HCT116 (cell line): Measurements from ENCODE around the gene MYO1B. TPM values are rescaled to one million over a fixed set of nuclear protein-coding genes. Genes with fewer than 3 reads are reported as not detected.

ENCODE experiments used
- ATAC-seq: fragments of 200-7000 bp; cut with Tn5 transposase; 2 replicates; pipeline ENCODE4 v1.9.1; 2020; ENCODE audit warnings: mild to moderate bottlenecking, moderate library complexity
- BruUV-seq: library from RNA; stranded (reverse); fragments of 400-500 nt; replicated peaks from 2 replicates; lab custom pipeline; 2021; lab: Mats Ljungman, UMichigan
- CTCF ChIA-PET: fragments of 300-600 bp; sonication (Branson Sonifier 250); formaldehyde crosslinking; loops from one replicate; lab custom pipeline; 2021; ENCODE audit warnings: antibody characterized with exemption; lab: Charles Lee
- POLR2A ChIA-PET: fragments of 300-600, 350-600 bp; sonication (Branson Sonifier 250); formaldehyde crosslinking; loops from one replicate; lab custom pipeline; 2021; ENCODE audit warnings: antibody characterized with exemption; lab: Charles Lee
- RAD21 ChIA-PET, 2 experiments: fragments of 300-600 bp; sonication (Branson Sonifier 250); formaldehyde crosslinking; loops; one replicate each; lab custom pipeline; 2023; ENCODE audit warnings: low total read pairs in 2 of 2; ENCODE audit not compliant: uncharacterized antibody in 2 of 2, unreplicated experiment in 2 of 2, low non-redundant PET in 1 of 2; lab: Charles Lee
- DNase-seq: peaks from one replicate; pipeline ENCODE4 v3.0.0-alpha.2; 2010; ENCODE audit warnings: low read depth, low spot score
- H2AFZ ChIP-seq: fragments of 200-600 bp; shearing (Covaris generic), sonication (generic); 2 replicates; pipeline ENCODE4 v1.6.1; 2017; ENCODE audit warnings: low read depth, mixed run types, mixed read lengths, antibody characterized with exemption, low read length; ENCODE audit not compliant: poor library complexity, severe bottlenecking
- H3K27ac ChIP-seq: 2 replicates; pipeline ENCODE4 v1.5.1; 2012; ENCODE audit warnings: low read depth, low read length
- H3K27me3 ChIP-seq: fragments of 200-600 bp; sonication (generic); 2 replicates; pipeline ENCODE4 v1.6.1; 2016; ENCODE audit warnings: mixed run types, low read length, mixed read lengths; ENCODE audit not compliant: insufficient read depth
- H3K36me3 ChIP-seq, 2 experiments: fragments of 200-500 bp in 1 of 2; fragments of 200-600 bp in 1 of 2; sonication (Bioruptor generic) in 1 of 2; sonication (generic) in 1 of 2; 2 replicates each; pipeline versions ENCODE4 v1.5.1 to v1.6.1; 2014 to 2016; ENCODE audit warnings: low read length in 2 of 2, inconsistent platforms in 1 of 2, mixed read lengths in 1 of 2, mixed run types in 1 of 2; ENCODE audit not compliant: insufficient read depth in 2 of 2, control insufficient read depth in 1 of 2
- H3K4me1 ChIP-seq, 2 experiments: fragments of 200-600 bp in 1 of 2; sonication (generic) in 1 of 2; 2 replicates each; pipeline versions ENCODE4 v1.5.1 to v1.6.1; 2012 to 2017; ENCODE audit warnings: low read length in 2 of 2, inconsistent platforms in 1 of 2, mild to moderate bottlenecking in 1 of 2, mixed read lengths in 1 of 2, mixed run types in 1 of 2, moderate library complexity in 1 of 2; ENCODE audit not compliant: insufficient read depth in 2 of 2, control insufficient read depth in 1 of 2
- H3K4me2 ChIP-seq: fragments of 200-600 bp; sonication (generic); 2 replicates; pipeline ENCODE4 v1.6.1; 2017; ENCODE audit warnings: mixed run types, low read length, mixed read lengths
- H3K4me3 ChIP-seq, 2 experiments: fragments of 200-600 bp in 1 of 2; sonication (generic) in 1 of 2; replicated peaks in 1 of 2; 2 replicates each; pipeline ENCODE4 v1.5.1; 2011 to 2016; ENCODE audit warnings: low read length in 2 of 2, control low read depth in 1 of 2, low read depth in 1 of 2, mild to moderate bottlenecking in 1 of 2, mixed read lengths in 1 of 2, mixed run types in 1 of 2
- H3K79me2 ChIP-seq: fragments of 200-600 bp; sonication (generic); 2 replicates; pipeline ENCODE4 v1.6.1; 2017; ENCODE audit warnings: mild to moderate bottlenecking, mixed run types, low read length, moderate library complexity, mixed read lengths; ENCODE audit not compliant: insufficient read depth
- H3K9ac ChIP-seq: fragments of 200-600 bp; sonication (generic); 2 replicates; pipeline ENCODE4 v1.6.1; 2016; ENCODE audit warnings: low read length, mixed read lengths
- H3K9me2 ChIP-seq: fragments of 200-600 bp; sonication (generic), shearing (Covaris generic); 2 replicates; pipeline ENCODE4 v1.6.1; 2017; ENCODE audit warnings: mixed run types, mild to moderate bottlenecking, moderate library complexity; ENCODE audit not compliant: insufficient read depth
- H3K9me3 ChIP-seq, 2 experiments: fragments of 200-500 bp in 1 of 2; fragments of 200-600 bp in 1 of 2; sonication (Bioruptor generic) in 1 of 2; sonication (generic) in 1 of 2; 2 replicates each; pipeline ENCODE4 v1.6.1; 2014 to 2017; ENCODE audit warnings: low read length in 2 of 2, mixed read lengths in 2 of 2, inconsistent platforms in 1 of 2, low read depth in 1 of 2, mild to moderate bottlenecking in 1 of 2, mixed run types in 1 of 2, moderate library complexity in 1 of 2; ENCODE audit not compliant: control insufficient read depth in 1 of 2, insufficient read depth in 1 of 2
- H4K20me1 ChIP-seq: fragments of 200-600 bp; sonication (generic), shearing (Covaris generic); 2 replicates; pipeline ENCODE4 v1.6.1; 2017; ENCODE audit warnings: mixed run types, mild to moderate bottlenecking, moderate library complexity; ENCODE audit not compliant: insufficient read depth
- CEBPB ChIP-seq: IDR thresholded peaks from 2 replicates; pipeline ENCODE4 v1.6.1; 2012; ENCODE audit warnings: low read depth
- CTCF ChIP-seq, 3 experiments: fragments of 200-600 bp in 1 of 3; sonication (generic) in 1 of 3; IDR thresholded peaks in 2 of 3; conservative IDR thresholded peaks in 1 of 3; 2 replicates each; pipeline ENCODE4 v1.5.1; 2012 to 2017; ENCODE audit warnings: low read depth in 2 of 3, low read length in 2 of 3, antibody characterized with exemption in 1 of 3, borderline replicate concordance in 1 of 3, control low read depth in 1 of 3, mild to moderate bottlenecking in 1 of 3, mixed read lengths in 1 of 3, mixed run types in 1 of 3, moderate library complexity in 1 of 3; ENCODE audit not compliant: insufficient read depth in 1 of 3
- ELF1 ChIP-seq: IDR thresholded peaks from 2 replicates; pipeline ENCODE4 v1.6.1; 2012; ENCODE audit warnings: low read depth, borderline replicate concordance
- EZH2 ChIP-seq: fragments of 200-600 bp; sonication (generic); IDR thresholded peaks from 2 replicates; pipeline ENCODE4 v1.6.1; 2017; ENCODE audit warnings: antibody characterized with exemption, mixed run types
- EZH2phosphoT487 ChIP-seq: fragments of 200-600 bp; IDR thresholded peaks from 2 replicates; pipeline ENCODE4 v1.6.1; 2018; ENCODE audit warnings: antibody characterized with exemption, borderline replicate concordance
- FOSL1 ChIP-seq: IDR thresholded peaks from 2 replicates; pipeline ENCODE4 v1.6.1; 2012; ENCODE audit warnings: low read depth
- JUND ChIP-seq: IDR thresholded peaks from 2 replicates; pipeline ENCODE4 v1.6.1; 2012
- MAX ChIP-seq: IDR thresholded peaks from 2 replicates; pipeline ENCODE4 v1.6.1; 2012
- POLR2A ChIP-seq: IDR thresholded peaks from 2 replicates; pipeline ENCODE4 v1.7.0; 2011; ENCODE audit warnings: borderline replicate concordance; ENCODE audit not compliant: insufficient read depth, insufficient read length; ENCODE audit errors: extremely low read depth
- RAD21 ChIP-seq: IDR thresholded peaks from 2 replicates; pipeline ENCODE4 v1.6.1; 2012; ENCODE audit warnings: low read depth, mild to moderate bottlenecking
- SIN3A ChIP-seq: IDR thresholded peaks from 2 replicates; pipeline ENCODE4 v1.6.1; 2012; ENCODE audit warnings: low read depth
- SP1 ChIP-seq: IDR thresholded peaks from 2 replicates; pipeline ENCODE4 v1.6.1; 2012; ENCODE audit warnings: low read depth
- SRF ChIP-seq: IDR thresholded peaks from 2 replicates; pipeline ENCODE4 v1.6.1; 2012; ENCODE audit warnings: low read depth
- TCF7L2 ChIP-seq: IDR thresholded peaks from 2 replicates; pipeline ENCODE4 v1.7.0; 2011; ENCODE audit warnings: borderline replicate concordance, inconsistent platforms; ENCODE audit not compliant: insufficient read depth, insufficient read length; ENCODE audit errors: extremely low read depth
- YY1 ChIP-seq: IDR thresholded peaks from 2 replicates; pipeline ENCODE4 v1.6.1; 2011; ENCODE audit warnings: low read length, low read depth, moderate library complexity, mild to moderate bottlenecking; ENCODE audit not compliant: insufficient replicate concordance; ENCODE audit errors: extremely low read depth
- ZFX ChIP-seq: fragments of 450-650 bp; IDR thresholded peaks from 2 replicates; pipeline ENCODE4 v1.6.1; 2017
- ZNF274 ChIP-seq: fragments of 200-500 bp; sonication (Bioruptor generic); IDR thresholded peaks from 2 replicates; pipeline ENCODE4 v1.6.1; 2014; ENCODE audit warnings: mild to moderate bottlenecking, low read depth, low read length, inconsistent platforms
- intact Hi-C: fragments of 100-400 bp; cut with micrococcal nuclease; formaldehyde crosslinking; loops from 2 replicates; pipeline ENCODE4 v1.10.0; 2022
- total RNA-seq: library from RNA; stranded (reverse); gene quantifications from one replicate; pipeline ENCODE4 v1.2.1, GENCODE V29; 2021; ENCODE audit not compliant: unreplicated experiment
- TF ChIP-seq, protein P1 (sequence below): IDR thresholded peaks from 2 replicates; pipeline ENCODE4 v1.6.1; 2012
- TF ChIP-seq, protein P2 (sequence below): IDR thresholded peaks from 2 replicates; pipeline ENCODE4 v1.6.1; 2011; ENCODE audit warnings: mild to moderate bottlenecking, low read length, moderate library complexity; ENCODE audit not compliant: insufficient replicate concordance; ENCODE audit errors: extremely low read depth

The MYO1B gene
- total RNA-seq, 1 experiment from 2014 or later: 51.7 TPM

GRCh38 chr2:191258996-191259395 is 13.8 kb downstream of the MYO1B start:
- Histone ChIP-seq H4K20me1 (peaks cover 5% of the 10 kb centered on the region; the same call in 1 of the 2 replicates), H3K9me2 (no peaks in the 10 kb centered on the region), H3K9me3 (no peaks in the 10 kb centered on the region), H3K9ac (no peak overlapping the region), H3K4me2 (no peak overlapping the region), H3K27me3 (no peaks in the 10 kb centered on the region), H2AFZ (no peak overlapping the region), H3K4me1 (peaks cover 0 to 5% of the 10 kb centered on the region in 2 experiments; a peak in 1 of 4 replicates), H3K4me3 (no peak overlapping the region), H3K79me2 (peaks cover 89% of the 10 kb centered on the region), H3K27ac (no peak overlapping the region), H3K36me3 (no peaks in the 10 kb centered on the region)
- intact Hi-C loops: no loop called here
- no peak for DNase-seq
- BruUV-seq: no TSS peak
- ChIA-PET POLR2A (no interaction called here), CTCF (no interaction called here), RAD21 (no interaction called here)
- no peak for ATAC-seq
- no peak for TF ChIP-seq CEBPB
- TF ChIP-seq CTCF (IDR thresholded peaks at IDR 0.05 in 2 of 3, conservative IDR thresholded peaks at IDR 0.05 in 1 of 3; ENCODE audit: borderline replicate concordance in 1 of 3, insufficient read depth in 1 of 3, low read depth in 2 of 3, low read length in 2 of 3): no peak
- no peak for TF ChIP-seq SP1
- TF ChIP-seq ELF1: no peak
- no peak for TF ChIP-seq EZH2
- no peak for TF ChIP-seq POLR2A
- no peak for TF ChIP-seq RAD21
- no peak for TF ChIP-seq ZFX
- TF ChIP-seq MAX: no peak
- TF ChIP-seq TCF7L2: no peak
- TF ChIP-seq FOSL1: no peak
- TF ChIP-seq YY1: no peak
- no peak for TF ChIP-seq JUND
- TF ChIP-seq SRF: no peak
- TF ChIP-seq, protein P1, sequence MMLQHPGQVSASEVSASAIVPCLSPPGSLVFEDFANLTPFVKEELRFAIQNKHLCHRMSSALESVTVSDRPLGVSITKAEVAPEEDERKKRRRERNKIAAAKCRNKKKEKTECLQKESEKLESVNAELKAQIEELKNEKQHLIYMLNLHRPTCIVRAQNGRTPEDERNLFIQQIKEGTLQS: no peak
- TF ChIP-seq, protein P2, sequence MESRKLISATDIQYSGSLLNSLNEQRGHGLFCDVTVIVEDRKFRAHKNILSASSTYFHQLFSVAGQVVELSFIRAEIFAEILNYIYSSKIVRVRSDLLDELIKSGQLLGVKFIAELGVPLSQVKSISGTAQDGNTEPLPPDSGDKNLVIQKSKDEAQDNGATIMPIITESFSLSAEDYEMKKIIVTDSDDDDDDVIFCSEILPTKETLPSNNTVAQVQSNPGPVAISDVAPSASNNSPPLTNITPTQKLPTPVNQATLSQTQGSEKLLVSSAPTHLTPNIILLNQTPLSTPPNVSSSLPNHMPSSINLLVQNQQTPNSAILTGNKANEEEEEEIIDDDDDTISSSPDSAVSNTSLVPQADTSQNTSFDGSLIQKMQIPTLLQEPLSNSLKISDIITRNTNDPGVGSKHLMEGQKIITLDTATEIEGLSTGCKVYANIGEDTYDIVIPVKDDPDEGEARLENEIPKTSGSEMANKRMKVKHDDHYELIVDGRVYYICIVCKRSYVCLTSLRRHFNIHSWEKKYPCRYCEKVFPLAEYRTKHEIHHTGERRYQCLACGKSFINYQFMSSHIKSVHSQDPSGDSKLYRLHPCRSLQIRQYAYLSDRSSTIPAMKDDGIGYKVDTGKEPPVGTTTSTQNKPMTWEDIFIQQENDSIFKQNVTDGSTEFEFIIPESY: no peak
- no peak for TF ChIP-seq SIN3A
- TF ChIP-seq EZH2phosphoT487: no peak
- no peak for TF ChIP-seq ZNF274
